GM19239 (cell line): Measurements from ENCODE around the gene ABTB2.
"Not testable (repeated sequence)": the region's sequence is repeated elsewhere in the genome, so short reads cannot be mapped to it uniquely, and the experiment has no call there.

Source experiments
- DNase-seq: peaks from one replicate; pipeline ENCODE4 v3.0.0; 2011; ENCODE audit warnings: low spot score; ENCODE audit not compliant: insufficient read length
- FAIRE-seq: peaks from 2 replicates; lab custom pipeline; 2011; peaks lifted over from hg19 to GRCh38; lab: Jason Lieb, UNC

Gene ABTB2

DNA sequence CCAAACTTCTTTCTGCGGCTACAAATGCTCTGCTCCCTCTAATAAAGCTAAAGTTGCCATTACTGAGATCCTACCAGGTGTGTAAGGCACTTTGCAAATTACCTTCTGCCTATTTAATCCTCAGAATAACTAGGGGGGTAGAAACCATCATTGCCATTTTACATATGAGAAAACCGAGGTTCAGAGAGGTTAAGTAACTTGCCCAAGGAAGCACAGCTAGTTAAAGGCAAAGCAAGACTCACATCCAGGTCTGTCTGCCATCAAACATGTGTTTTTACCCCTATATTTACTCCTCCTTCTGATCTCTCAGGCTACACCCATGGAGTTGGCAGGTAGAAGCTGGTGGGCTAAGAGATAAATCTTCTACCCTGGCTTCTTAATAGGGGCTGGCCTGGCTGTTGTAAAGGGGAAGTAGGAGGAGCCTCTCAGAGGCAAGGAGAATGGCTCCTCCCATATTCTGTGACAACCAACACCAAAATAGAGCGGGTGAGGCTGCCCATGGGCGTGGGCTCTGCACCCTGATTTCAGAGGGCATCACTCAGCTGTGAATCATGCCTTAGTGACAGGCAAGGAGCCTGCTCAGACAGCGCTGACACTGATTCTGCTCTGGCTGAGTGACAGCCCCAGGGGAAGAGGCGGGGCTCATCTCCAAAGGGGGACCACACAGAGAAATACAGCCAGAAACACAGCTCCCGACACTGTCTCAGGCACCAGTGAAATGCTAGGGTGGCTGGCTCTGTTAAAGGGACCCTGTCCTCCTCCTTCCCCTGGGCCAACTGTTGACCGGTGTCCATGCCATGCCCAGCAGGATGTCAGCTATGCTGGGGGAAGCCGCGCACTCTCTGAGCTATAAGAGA is 106.8 kb downstream of the ABTB2 start:
- DNase-seq (peak; percentile 33), FAIRE-seq (peak; percentile 87)

- FAIRE-seq = no peak
These were observed 107.6 kb downstream of the ABTB2 start for GRCh38 chr11:34250211-34250610.

GRCh38 chr11:34249439-34249838 is 108.4 kb downstream of the ABTB2 start:
- DNase-seq (no peak), FAIRE-seq (no peak)

More at GRCh38 chr11:34250211-34250610, 107.6 kb downstream of the ABTB2 start:
- DNase-seq = no peak

DNA sequence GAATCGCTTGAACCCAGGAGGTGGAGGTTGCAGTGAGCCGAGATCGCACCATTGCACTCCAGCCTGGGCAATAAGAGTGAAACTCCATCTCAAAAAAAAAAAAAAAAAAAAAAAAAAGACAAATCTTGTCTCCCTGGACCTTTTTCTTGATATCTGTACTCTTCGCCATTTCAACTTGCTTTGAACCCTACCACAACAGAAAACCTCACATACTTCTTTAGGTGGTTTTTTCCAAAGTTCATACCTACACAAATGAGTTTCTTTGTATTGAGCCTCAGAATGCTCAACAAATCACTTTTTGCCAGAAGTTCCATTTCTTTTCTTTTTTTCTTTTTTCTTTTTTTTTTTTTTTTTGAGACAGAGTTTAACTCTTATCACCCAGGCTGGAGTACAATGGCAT is 111.3 kb downstream of the ABTB2 start:
- DNase-seq, FAIRE-seq: not testable (repeated sequence)

- DNase-seq (no peak), FAIRE-seq (peak; percentile 33)
These were observed 112.8 kb downstream of the ABTB2 start for GRCh38 chr11:34245041-34245440.

DNA sequence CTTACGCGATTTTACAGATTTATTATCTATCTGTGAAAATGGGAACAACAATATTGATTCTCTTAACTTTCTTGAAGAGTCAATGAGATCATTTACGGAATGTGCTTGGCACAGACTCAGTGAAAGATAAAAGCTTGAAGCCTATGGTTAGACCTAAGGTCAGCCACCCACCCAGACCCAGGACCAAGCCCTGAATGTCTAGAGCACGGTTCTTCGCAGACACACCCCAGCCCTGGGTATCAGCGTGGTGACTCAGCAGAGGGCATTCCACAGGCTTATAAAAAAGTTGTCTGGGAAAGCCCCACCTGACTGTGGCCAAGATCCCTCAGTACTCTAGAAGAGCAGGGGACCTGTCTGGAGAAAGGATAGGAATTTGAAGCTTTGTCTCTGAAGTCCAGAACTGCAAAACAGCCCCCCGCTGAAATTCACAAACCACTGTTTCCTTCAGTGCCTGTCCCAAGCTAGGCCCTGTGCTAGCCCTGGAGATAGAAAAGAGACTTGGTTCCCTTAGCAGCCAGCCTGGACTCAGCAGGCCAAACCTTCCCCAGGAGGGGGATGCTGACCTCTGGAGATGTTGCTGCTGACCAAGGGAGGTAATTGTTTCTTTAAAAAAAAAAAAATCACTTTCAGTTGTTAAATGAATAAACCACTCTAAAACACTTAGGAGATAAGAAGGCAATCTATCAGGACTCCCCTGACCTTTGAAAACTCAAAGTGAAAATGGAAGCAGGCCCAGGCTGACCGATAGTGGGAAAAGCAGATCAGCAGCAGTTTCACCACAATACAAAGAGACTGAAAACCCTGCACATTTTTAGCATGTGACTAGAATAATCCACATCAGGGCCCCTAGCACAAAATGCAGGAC is 114.0 kb downstream of the ABTB2 start:
- FAIRE-seq (peak; percentile 96), DNase-seq (peak; percentile 57)

- DNase-seq (no peak), FAIRE-seq (peak; percentile 57)
These were observed 115.7 kb downstream of the ABTB2 start for GRCh38 chr11:34242037-34242625.

GRCh38 chr11:34240150-34240494 is 117.7 kb downstream of the ABTB2 start:
- FAIRE-seq = no peak
- no peak for DNase-seq

GRCh38 chr11:34239465-34240149 is 118.2 kb downstream of the ABTB2 start:
- DNase-seq = no peak
- peak; percentile 78 for FAIRE-seq

DNA sequence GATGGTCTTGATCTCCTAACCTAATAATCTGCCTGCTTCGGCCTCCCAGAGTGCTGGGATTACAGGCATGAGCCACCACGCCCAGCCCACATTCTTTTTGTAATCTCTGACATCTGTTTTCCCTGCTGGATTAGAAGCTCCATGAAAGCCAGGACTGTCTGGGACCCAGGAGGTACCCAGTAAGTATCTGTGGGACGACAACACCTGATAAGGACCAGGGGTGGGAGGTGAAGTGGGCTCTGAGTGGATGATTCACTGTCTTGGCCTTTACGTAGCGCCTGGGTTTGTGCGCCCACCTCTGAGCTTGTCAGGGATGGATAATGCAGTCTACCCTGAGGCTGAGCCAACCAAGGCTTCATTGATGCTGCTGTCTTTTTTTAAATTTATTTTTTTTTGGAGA is 118.8 kb downstream of the ABTB2 start:
- DNase-seq = no peak
- no peak for FAIRE-seq

GRCh38 chr11:34238533-34238932 is 119.3 kb downstream of the ABTB2 start:
- FAIRE-seq = no peak
- DNase-seq = no peak

DNA sequence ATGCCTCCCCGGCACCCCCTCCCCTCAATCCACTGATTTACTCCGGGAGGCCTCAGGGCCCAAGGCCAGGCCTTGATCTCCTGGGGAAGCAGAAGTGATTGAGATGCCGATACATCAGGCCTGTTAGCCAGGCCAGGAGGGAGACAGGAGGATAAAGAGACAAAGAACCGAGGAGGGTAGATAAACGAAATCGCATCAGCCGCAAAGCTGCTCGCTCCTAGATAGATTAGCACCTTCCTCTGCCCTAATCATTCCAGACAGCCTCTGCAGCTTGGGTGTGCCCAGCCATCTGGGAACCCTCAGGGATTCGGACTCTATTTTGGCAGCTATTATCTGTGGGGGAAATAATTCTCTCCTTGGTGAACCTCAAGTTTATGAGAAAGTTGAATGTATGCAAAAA is 121.2 kb downstream of the ABTB2 start:
- no peak for FAIRE-seq
- DNase-seq = no peak

DNA sequence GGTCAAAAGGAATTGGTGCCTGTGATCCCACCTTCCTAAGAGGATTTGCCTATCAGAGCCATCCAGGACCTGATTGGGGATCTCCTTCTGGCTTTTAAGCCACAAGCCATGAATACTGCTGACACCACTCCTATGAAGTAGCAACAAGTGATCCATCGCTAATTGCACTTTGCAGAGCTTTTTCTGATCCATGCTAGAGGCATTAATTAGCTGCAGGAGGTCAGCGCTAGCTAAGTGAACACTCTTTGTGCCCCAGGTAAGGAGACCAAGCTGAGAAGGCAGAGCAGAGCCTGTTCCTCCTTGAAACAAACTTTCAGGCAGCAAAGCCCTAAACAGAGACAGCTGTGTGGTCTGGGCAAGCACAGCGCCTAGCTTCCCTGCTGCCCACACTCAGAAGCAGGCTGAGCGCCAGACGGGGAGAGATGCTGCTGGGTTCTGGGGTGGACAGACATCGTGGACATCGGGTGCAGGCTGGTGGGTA is 122.2 kb downstream of the ABTB2 start:
- FAIRE-seq (peak; percentile 37), DNase-seq (no peak)

GRCh38 chr11:34235189-34235588 is 122.6 kb downstream of the ABTB2 start:
- FAIRE-seq (peak; percentile 55), DNase-seq (no peak)

DNA sequence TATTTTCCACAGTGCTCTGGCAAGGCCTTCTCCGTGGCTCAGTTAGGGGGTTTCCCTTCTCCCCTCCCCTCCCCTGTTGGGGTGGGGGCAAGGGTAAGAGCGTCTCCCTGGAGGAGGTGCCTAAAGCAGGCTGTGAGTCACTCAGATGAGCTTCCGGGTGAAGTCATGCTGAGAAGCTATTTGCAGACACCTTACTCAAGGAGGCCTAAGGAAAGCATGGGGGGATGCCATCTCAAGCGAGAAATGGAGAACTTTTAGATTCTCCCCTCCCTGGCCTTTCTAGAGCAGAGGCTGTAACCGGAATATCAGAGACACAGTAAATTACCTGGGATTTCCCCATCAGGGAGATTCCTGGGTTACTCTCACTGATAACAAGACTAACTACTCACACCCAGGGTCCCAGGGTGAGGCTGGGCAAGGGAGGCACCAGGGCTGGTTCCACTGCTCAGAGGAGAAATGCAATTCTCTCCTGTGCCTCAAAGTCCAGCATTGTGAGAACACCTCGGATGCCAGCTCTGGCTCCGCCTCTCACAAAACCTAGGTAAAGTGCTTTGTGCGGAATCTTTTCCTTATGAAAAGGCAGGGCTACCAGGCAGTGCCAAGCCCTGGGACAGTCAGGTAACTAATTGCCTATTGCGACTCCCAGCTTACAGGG is 123.6 kb downstream of the ABTB2 start:
- FAIRE-seq (peak; percentile 82), DNase-seq (no peak)

DNA sequence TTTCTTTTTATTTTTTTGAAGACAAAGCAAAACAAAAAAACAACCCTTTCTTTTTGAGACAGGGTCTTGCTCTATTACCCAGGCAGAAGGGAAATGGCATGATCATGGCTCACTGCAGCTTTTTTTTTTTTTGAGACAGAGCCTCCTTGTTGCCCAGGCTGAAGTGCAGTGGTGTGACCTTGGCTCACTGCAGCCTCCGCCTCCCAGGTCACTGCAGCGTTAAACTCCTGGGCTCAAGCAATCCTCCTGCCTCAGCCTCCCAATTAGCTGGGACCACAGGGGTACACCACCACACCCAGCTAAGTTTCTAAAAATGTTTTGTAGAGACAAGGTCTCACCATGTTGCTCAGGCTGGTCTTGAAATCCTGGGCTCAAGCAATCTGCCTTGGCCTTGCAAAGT is 124.6 kb downstream of the ABTB2 start:
- no peak for FAIRE-seq
- no peak for DNase-seq

- FAIRE-seq = no peak
- no peak for DNase-seq
These were observed 125.0 kb downstream of the ABTB2 start for GRCh38 chr11:34232807-34233206.

- peak; percentile 59 for FAIRE-seq
- no peak for DNase-seq
These were observed 131.6 kb downstream of the ABTB2 start for GRCh38 chr11:34226210-34226609.

DNA sequence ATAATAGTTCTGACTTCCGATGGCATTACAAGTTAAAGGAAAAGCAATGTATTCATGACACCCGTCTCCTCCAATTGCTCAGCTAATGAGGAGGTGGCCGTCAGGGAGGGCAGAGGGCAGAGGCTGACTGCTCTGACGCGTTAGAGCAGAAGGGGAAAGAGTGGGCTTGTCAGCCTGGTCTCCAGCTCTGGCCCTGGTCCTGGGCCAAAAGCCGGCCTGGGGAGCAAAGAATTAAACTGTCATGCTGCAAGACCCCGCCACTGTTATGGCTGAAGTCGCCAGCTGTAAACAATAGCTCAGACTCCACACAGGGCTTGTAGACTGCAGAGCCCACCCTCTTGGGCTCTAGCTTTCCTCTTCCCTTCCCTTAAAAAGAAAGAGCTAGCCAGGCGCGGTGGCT is 132.7 kb downstream of the ABTB2 start:
- DNase-seq = no peak
- FAIRE-seq = no peak
